ENCODE results near the gene KCNMA1.

Gene KCNMA1

DNA sequence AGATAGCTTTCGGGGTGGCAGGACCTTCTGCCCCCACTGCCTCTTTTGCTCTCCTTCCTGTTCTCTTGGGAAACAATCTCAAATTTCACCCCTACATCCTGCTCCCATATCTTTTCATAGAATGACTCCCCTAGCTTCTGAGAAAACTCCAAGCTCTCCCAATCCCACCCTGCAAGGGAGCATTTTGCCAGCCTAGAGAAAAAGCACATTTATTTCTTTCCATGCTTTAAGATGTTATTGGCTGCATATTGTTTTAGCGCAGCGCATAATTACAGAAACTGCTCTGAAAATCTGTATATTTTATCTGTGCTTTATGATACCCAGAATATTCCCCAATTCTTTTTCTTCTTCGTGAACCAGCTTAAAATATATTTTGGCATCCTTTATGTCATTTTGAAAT is 601.3 kb downstream of the KCNMA1 start:
- DNase-seq (ENCODE audit: low spot score): no peak

DNA sequence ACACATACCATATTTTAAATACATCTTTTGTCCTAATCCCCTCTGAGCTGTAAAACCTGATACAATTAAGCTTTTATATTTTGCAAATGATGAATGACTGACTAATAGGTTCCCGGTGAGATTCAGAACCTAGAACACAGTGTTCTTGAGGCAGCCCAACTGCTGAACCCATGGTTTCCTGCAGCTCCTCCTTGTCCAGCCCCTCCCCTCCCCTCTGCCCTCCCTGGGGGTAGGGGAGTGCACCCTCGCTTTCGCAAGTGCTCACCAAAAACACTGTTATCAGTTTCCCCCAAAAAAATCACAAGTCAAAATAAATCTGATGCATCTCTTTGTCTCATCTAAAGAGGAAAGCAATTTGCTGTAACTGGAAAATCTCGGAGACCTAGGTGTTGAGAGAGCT is 602.8 kb downstream of the KCNMA1 start:
- DNase-seq (ENCODE audit: low spot score): no peak

DNA sequence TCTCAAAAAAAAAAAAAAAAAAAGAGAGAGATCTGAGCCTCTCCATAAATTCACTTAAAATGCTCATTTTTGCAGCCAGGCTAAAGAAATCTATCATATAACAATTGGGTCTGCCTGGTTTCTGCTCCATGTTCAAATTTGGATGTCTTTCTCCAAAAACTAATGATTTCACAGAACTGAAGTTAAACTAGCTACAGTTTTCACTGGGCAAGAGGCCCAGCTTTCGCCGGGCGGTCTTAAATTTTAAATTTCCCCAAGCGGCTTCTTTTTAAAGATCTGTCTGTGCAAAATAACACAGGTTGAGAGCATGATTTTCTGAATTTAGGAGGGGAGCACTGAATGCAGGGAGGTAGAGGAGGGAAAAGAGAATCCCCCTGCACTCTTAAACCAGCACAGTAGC is 603.4 kb downstream of the KCNMA1 start:
- DNase-seq (ENCODE audit: low spot score): no peak

DNA sequence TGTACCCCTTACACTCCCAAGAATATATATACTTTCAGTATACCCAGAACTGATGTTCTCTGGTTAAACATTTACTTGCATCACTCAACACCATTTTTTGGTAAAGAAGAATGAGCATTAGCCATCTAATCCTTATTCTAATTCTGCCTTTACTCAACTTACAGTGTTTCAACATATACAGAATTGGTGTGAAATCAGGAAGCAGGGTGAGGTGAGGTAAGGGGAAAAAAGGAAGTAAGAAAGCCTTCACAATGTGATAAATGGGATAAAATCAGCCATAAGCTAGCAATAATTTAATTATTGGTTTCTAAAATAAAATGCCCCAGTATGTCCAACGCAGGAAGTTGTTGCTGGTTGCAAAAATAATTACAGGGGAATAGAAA is 605.4 kb downstream of the KCNMA1 start:
- no peak for DNase-seq (ENCODE audit: low spot score)

DNA sequence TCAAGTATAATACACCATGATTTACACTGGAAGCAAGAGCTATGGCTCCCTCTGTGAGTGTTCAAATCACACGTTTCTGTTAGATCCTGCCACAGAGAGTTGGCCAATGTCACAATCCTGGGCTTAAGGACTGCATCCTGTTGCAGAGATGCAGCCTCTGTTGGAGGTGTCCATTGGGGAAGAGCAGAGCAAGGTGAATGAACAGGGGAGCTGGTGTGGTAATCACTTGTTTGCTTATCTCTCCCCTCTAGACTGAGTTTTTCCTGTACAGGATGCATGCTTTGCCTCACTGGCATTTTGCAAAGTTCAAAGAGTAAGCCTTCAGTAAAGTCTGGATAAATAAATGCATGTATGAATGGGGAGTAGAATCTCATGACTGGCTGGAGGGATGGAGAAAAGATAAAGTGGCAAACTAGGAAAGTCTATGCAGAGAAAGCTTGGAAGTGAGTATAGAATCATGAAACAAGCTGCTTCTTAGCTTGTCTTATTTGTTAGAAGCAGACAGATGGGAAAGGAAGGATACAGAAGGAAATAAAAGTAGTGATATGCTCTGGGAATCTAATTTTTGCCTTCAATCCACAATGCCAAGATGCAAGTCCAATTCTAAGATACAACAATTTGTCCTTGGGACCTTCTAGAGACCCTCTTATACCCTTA is 605.9 kb downstream of the KCNMA1 start:
- no peak for DNase-seq (ENCODE audit: low spot score)

DNA sequence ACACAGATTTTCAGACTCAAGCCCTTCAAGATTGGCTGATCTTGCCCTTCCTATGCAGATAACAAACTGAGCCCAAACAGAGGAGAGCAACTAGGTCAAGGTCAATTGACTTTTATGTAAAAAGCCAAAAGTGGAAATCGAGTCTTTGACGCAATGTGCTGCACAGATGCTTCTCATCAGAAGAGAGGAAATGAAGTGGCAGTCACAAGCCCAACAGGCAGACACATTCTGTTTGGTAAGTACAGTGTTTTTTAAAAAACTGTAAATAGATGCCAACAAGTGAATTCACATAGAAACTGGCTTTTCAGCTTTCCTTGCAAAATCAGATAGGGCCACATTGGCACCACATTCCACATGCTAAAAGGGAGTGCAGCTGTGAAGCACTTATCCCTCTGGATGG is 606.6 kb downstream of the KCNMA1 start:
- no peak for DNase-seq (ENCODE audit: low spot score)

DNA sequence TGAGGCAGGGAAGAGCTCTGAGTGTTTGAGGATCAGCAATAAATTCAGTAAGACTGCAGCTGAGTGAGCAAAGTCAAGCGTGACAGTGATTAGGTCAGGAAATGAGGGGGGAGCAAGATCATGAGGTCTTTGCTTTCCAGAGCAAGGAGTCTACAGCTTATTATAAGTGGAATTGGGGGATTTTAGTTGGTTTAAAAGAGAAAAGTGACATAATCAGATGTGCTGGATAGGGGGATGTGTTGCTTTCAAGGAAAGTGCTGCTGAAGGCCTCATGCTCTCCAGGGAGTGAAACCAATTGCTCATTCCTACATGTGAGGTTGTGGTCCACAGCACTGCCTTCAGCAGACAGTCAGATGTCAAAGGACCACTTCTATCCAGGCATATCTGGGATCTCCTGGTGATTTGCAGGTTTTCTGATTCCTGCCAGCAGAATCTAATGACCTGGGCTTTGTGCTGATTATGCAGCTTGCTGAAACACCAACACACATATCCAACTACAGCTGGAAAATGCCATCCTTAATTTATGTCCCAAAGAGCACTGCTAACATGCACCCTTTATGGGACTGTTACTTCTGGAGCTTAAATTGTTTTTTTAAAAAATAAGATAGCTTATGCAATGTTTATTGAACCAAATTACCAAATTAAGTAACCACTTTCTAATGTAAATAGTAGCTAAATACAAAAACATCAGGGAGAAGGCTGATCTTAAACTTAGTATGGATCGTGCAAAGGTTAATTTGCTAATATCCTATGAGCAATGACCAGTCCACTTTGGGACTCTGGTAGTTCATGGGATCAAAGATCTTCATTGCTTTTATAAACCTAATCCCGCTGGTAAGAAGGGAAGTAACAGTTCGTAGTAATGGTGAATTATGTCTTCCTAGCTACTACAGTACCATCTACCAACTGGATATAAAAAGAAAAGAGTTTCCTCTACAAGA is 607.6 kb downstream of the KCNMA1 start:
- DNase-seq (ENCODE audit: low spot score): no peak

DNA sequence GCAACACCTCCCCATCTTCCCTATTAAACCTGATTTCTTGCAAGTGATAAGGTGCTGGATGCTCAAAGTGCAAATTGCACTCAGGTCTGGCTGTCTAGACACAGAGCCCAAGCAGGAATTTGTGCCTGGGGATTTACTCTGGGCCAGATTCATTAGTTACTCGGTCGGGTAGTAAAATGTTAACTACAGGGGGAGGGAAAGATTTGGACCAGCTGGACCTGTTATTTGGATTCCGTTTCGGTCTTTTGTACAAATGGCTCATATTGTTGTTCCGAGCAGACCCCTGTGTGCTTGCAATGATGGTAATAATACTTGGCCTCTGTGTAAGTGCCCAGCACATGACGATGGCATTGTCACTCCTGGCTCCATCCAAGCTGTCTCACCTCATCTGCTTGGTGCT is 609.6 kb downstream of the KCNMA1 start:
- no peak for DNase-seq (ENCODE audit: low spot score)

DNA sequence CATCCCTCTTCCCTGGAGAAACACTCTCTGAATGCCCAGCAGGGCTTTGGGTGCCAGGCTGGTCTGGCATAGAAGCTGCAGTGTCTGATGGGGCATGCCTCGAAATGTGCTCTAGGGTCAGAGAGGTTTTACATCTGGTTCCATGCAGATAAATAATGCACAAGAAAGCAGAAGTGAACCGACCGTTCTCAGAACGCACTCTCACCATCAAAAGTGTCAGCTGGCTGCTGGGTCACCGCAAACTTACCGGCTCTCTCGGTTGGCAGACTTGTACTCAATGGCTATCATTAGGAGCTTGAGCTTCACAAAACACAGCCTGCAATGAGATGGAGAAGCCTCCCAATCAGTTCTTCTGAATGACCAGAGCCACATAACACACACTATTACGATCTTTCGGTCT is 610.0 kb downstream of the KCNMA1 start:
- no peak for DNase-seq (ENCODE audit: low spot score)

DNA sequence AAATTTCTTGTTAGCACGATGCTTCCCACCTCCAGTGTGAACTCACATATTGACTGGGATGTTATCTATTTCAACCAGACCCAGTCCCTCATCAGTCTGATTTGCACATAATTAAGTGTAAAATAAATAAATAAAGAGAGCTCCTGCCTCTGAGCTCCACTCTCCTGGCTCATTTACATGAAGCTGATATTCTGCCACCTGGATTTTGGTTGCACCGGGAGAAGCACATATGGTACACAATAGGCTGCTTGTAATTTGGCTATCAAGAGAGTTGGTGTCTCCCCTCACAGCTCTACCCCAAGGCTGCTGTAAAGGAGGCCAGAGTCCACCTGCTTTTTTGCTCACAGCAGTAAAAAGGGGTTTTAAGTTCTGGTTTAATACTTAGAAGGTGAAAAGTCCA is 610.5 kb downstream of the KCNMA1 start:
- DNase-seq (ENCODE audit: low spot score): no peak

DNA sequence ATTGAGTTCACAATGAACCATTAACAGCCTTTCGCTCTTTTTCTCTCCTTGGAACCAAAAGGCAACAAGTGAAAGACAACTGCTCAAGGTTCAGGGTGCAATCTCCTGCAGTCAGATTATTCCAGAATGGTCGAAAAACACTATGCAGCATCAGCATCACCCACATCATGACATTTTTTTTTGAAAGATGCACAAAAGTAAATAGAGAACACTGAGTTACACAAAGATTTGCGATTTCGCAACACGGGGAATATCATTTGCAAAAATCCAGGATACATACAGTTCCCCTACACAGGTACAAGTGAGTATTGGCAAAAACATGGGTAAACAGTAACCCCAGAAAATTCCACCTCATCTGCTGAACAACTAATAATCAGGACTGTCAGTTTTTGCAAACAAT is 611.5 kb downstream of the KCNMA1 start:
- DNase-seq (ENCODE audit: low spot score): no peak

DNA sequence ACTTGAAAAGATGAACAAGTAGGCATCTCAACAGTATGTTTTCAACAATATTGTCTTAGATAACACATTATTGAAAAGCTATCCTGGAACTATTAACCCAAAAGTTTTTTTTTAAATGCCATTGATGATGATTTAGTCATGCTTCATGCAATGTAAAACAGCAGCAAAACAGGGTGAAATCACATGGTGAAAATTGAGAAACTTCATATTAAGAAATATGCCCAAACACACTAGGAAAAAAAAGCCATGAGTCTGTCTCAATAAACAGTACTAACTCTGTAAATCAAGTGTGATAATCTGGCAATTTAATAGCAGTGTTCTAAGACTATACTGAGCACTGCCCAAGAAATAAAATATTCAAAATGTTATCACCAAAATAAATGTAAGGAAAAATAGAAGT is 613.1 kb downstream of the KCNMA1 start:
- DNase-seq (ENCODE audit: low spot score): no peak

DNA sequence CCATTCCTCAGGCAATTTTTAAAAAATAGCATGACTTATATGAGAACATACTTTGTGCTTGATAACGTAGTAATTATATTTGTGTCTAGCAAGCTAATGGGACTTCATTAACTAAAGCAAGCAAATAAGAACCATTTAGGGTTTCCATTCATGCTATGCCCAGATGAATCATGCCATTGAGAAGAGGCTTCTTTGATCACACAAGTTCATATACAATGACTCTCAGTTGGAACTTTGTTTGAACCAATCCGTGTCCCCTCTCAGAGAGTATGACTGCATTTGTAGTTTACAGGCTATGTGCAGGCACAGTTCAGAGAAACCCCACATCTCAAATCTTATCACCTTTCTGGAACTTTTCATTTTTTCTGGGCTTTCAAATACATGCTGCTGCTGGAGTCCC is 614.2 kb downstream of the KCNMA1 start:
- no peak for DNase-seq (ENCODE audit: low spot score)

DNA sequence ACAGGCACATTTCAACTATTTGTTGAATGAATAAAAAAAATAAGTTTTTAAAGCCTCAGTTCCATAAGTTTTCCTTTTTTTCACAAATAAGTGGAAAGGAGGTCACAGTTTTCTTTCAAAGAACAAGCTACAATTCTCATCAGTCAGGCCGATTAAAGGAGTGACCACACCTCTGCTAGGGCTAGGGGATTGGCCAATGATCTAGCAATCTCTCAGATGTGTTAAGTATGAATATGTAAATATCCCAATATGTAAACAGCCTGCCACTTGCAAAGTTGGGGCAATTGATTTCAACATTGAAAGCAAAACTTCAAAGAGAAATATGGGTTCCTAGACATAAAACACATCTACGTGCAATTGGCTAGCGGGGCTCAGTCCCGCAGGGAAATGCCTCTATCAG is 614.9 kb downstream of the KCNMA1 start:
- DNase-seq (ENCODE audit: low spot score): no peak

DNA sequence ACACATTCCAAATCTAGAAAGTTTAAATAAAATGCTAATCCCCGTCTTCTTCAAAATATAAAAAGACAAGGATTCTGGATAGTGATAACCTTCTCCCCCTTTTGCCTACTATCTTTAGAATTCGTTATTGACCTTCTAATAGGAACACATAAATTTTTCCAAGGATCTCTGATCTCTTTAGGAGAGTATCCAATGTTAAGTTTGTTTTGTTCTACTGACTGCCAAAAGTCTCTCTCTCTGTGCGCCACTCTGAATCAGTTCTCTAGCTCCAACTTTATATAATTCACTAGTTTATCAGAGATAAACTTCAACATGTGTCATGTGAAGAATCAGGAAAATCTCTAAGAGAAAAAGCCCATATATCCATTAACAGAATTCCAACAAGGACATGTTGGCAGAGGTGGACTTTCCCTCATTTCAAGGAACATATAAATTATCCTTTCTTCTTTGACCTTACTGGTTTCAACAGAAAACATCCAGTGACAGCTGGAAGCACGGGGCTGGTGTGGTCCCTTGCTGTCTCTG is 615.6 kb downstream of the KCNMA1 start:
- no peak for DNase-seq (ENCODE audit: low spot score)

DNA sequence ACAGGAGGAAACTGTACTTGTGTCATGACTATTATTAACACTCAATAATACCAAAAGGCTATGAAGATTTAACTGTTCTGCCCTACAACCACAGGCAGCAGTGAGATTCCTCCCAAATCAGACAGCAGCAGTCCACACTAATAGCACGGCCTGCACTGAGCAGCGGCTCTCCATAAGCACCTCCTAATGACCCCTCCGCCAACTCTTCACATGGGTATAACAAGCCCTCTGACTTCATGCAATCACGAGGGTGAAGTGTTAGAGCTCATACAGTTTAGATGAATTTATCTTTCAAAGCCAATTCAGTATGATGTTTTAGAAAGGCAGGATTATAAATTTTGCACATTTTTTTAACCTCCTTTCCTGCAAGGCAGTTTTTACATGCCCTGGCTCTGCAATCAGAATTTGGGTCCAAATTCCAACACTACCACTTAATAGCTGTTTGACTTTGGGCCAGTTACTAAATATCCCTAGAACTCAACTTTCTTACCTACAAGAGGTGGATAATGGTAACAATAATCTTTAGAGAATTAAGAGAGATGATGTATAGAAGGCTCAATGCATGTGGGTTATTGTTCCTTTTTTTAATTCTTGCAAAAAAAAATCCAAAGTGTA is 617.1 kb downstream of the KCNMA1 start:
- no peak for DNase-seq (ENCODE audit: low spot score)

DNA sequence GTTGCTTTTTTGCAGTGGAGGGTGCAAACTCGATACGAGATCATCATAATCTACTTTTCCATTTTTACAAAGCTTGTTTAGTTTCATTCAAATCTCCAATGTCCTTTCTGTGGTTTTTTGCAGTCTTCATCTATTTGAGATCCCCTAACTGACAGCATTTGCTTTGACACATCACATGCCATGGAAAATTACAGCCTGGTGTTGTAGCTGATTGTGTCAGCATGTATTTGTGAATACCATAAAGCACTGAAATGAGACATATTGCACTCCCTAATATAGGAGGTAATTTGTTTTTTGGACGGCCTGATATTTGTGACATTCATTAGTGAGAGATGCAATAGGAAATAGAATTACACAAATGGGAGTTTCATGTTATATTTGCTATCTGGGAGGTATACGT is 620.8 kb downstream of the KCNMA1 start:
- DNase-seq (ENCODE audit: low spot score): no peak

DNA sequence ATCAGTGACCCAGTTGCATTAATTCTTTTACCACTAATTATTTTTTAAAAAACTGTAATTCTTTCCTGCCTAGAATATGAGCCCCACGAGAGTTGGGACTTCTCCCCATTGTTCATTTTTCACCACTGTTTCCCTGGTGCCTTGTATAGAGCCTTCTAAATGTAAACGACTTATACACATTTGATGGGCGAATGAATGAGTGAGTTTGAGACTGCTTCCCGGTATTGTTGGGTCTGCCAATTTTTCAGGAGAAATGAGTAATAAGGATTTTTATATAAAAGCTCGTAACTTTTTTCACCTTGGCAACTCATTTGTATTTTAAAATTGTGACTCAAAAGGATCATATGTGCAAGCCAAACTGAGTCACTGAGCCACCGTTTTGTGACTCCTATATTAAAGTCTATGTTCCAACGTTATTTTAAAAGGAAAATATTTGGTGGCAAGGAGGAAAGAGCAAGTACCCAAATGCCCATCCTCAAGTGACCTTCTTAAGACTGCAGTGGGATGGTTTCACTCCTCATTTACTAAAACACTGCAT is 621.3 kb downstream of the KCNMA1 start:
- DNase-seq (ENCODE audit: low spot score): no peak

DNA sequence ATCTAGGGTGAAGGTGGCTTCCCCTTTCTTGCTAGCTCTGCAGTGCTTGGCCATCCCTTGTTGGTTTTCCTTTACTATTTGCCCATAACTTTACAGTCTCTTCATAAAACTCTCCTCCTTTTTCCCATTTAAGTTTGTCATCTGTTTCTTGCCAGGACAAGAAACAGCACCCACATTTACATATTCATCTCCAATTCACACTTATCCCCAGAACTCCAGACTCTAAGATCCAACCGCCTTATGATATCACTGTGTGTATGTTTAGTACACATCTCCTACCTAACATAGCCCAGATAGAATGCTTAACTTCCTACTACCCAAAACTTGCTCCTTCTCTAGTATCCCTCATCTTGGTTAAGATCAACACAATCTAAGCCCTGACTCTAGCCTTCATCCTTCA is 622.2 kb downstream of the KCNMA1 start:
- no peak for DNase-seq (ENCODE audit: low spot score)

DNA sequence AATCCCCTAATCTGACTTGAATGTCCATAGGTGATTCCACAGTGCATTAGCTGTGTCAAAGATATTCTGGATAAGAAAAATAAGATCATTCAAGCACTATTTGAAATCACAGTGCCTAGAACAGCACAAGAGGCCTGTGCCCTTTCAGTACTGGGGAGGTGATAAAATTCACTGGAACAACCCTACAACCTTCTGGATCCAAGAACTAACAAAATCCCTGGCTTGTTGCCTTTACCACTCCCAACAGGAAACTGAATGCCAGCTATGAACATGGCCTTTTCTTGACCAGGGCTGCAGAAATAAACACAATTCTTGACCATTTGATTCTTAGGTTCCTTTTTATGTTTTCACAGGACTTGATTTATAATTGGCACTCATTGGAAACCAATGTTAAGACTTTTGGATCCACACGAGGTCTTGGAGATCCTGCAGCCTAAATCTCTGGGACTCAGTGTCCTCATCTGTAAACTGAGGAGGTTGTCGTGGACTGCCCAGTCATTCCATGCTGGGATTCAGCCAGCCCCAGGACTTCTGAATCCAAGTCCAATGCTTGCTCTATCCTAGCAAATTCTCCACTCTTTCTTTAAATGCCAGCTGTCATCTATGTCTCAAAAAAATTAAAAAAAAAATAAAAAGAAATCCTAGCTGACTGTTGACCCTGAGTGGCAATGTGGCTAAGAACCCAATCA is 624.7 kb downstream of the KCNMA1 start:
- DNase-seq (ENCODE audit: low spot score): no peak

DNA sequence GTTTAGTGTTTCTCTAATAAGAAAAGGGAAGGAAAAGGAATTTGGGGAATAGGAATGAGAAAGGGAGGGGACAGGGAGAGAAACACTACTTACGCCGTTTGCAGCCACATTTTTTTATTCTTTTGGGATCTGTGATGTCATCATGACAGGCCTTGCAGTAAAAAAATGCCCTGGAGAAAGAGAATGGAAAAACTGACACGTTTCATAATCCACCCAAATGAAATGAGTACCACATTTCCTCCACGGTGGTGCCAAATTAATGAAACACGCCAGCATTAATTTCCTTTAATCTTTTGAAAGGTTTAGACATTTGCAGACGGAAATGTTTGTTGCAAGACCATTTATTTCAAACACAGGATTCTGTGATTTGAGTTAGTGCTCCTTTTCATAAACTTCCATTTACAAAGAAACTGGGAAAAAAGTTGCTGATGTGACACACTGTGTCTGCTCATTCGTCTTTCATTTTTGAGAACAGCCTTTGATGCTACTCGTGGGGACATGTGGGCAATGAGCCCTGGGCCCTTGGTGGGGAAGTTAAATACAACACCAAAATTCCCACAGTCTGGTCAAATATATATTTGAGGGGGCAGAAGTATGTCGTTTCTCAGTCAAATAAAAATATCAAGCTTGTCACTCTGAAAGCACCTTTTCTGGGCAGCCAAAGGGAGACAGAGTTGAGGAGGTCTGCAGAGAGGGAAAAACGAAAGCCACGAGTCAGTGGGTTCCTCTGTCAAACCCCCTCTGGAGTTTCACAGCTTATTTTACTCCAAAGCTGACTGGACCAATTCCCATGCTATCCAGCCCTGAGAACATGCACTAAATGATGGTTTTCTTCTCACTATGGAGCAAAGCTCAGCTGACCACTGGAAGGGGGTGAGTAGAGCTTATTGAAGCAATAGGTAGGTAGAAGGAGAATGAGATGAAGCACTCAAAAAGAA is 625.5 kb downstream of the KCNMA1 start:
- no peak for DNase-seq (ENCODE audit: low spot score)

Data from hematopoietic multipotent progenitor cell treated with erythropoietin and hydrocortisone succinate and interleukin-3 and kit ligand, for 15 days (in vitro differentiated cells).